Testis (tissue), 2 donors: ENCODE data around the gene RIC8B.

ENCODE experiments used
- POLR2A ChIP-seq: fragments of 450-650 bp; IDR thresholded peaks from one replicate; pipeline ENCODE4 v1.6.1; 2017; ENCODE audit warnings: antibody characterized with exemption, mild to moderate bottlenecking, moderate library complexity
- TF ChIP-seq, protein P1 (sequence below), 3 experiments: fragments of 450-650 bp in 2 of 3; fragments of 200-600 bp in 1 of 3; sonication (generic) in 1 of 3; IDR thresholded peaks; one replicate each; pipeline ENCODE4 v1.5.1; 2016 to 2019; ENCODE audit warnings: antibody characterized with exemption in 3 of 3, mild to moderate bottlenecking in 2 of 3, moderate library complexity in 1 of 3

DNA sequence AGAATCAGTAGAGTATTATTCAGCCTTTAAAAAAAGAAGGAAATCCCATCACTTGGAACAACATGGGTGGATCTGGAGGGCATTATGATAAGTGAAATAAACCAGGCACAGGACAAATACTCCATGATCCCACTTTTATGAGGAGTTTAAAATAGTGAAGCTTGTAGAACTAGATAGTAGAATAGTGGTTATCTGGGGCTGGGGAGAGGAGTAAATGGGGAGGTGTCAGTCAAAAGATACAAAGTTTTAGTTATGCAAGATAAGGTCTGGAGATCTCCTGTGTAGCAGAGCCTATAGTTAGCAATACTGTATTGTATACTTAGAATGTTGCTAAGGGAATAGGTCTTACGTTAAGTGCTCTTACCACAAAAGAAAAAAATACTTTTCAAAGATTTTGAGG lies 64.9 kb downstream of the RIC8B start:
- TF ChIP-seq, protein P1, sequence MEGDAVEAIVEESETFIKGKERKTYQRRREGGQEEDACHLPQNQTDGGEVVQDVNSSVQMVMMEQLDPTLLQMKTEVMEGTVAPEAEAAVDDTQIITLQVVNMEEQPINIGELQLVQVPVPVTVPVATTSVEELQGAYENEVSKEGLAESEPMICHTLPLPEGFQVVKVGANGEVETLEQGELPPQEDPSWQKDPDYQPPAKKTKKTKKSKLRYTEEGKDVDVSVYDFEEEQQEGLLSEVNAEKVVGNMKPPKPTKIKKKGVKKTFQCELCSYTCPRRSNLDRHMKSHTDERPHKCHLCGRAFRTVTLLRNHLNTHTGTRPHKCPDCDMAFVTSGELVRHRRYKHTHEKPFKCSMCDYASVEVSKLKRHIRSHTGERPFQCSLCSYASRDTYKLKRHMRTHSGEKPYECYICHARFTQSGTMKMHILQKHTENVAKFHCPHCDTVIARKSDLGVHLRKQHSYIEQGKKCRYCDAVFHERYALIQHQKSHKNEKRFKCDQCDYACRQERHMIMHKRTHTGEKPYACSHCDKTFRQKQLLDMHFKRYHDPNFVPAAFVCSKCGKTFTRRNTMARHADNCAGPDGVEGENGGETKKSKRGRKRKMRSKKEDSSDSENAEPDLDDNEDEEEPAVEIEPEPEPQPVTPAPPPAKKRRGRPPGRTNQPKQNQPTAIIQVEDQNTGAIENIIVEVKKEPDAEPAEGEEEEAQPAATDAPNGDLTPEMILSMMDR (IDR thresholded peaks at IDR 0.05): no peak
- no peak for TF ChIP-seq POLR2A
